Endothelial cell of umbilical vein (primary cell): Measurements from ENCODE around the gene TARP.

Experiments
- BruUV-seq: library from RNA; stranded (reverse); fragments of 400-500 nt; replicated peaks from 2 replicates; lab custom pipeline; 2021; lab: Mats Ljungman, UMichigan
- CTCF ChIA-PET: fragments of 300-600, 350-600 bp; sonication (Branson Sonifier 250); formaldehyde crosslinking; loops from one replicate; lab custom pipeline; 2021; ENCODE audit warnings: antibody characterized with exemption, inconsistent platforms; lab: Charles Lee
- POLR2A ChIA-PET: fragments of 300-600, 350-600 bp; sonication (Branson Sonifier 250); formaldehyde crosslinking; loops from one replicate; lab custom pipeline; 2021; ENCODE audit warnings: antibody characterized with exemption, inconsistent platforms; lab: Charles Lee
- DNase-seq: peaks from one replicate; pipeline ENCODE4 v3.0.0-alpha.2; 2011; ENCODE audit warnings: low read depth, low spot score
- FAIRE-seq: peaks from 2 replicates; lab custom pipeline; 2011; peaks lifted over from hg19 to GRCh38; lab: Jason Lieb, UNC
- H2AFZ ChIP-seq: 2 replicates; pipeline ENCODE4 v1.6.0; 2012; ENCODE audit warnings: low read depth, low read length, control low read depth, inconsistent platforms
- H3K27ac ChIP-seq: 2 replicates; pipeline ENCODE4 v1.5.1; 2011; ENCODE audit warnings: low read depth, mild to moderate bottlenecking, control low read depth, low read length, moderate library complexity; ENCODE audit not compliant: insufficient read depth
- H3K27me3 ChIP-seq, 2 experiments: 2 replicates each; pipeline versions ENCODE4 v1.6.0 to v1.6.1; 2011; ENCODE audit warnings: low read length in 2 of 2, mixed read lengths in 1 of 2; ENCODE audit not compliant: control insufficient read depth in 2 of 2, insufficient read depth in 2 of 2
- H3K36me3 ChIP-seq, 2 experiments: 2 replicates in 1 of 2; 3 replicates in 1 of 2; pipeline ENCODE4 v1.5.1; 2011; ENCODE audit warnings: low read length in 2 of 2, mild to moderate bottlenecking in 1 of 2, moderate library complexity in 1 of 2; ENCODE audit not compliant: control insufficient read depth in 2 of 2, insufficient read depth in 2 of 2; ENCODE audit errors: extremely low read depth in 1 of 2
- H3K4me1 ChIP-seq: 3 replicates; pipeline ENCODE4 v1.5.1; 2011; ENCODE audit warnings: mild to moderate bottlenecking, low read length; ENCODE audit not compliant: control insufficient read depth, insufficient read depth; ENCODE audit errors: extremely low read depth
- H3K4me2 ChIP-seq: 2 replicates; pipeline ENCODE4 v1.6.1; 2011; ENCODE audit warnings: low read length, control low read depth, mixed read lengths; ENCODE audit not compliant: insufficient read depth
- H3K4me3 ChIP-seq, 3 experiments: fragments of 200-600 bp in 1 of 3; sonication (generic), shearing (Covaris generic) in 1 of 3; replicated peaks in 1 of 3; 2 replicates each; pipeline ENCODE4 v1.5.1; 2011 to 2016; ENCODE audit warnings: control low read depth in 3 of 3, low read length in 3 of 3, mild to moderate bottlenecking in 2 of 3, inconsistent platforms in 1 of 3, low read depth in 1 of 3, moderate library complexity in 1 of 3; ENCODE audit not compliant: insufficient read depth in 1 of 3
- H3K79me2 ChIP-seq: 2 replicates; pipeline ENCODE4 v1.6.0; 2012; ENCODE audit warnings: low read length, inconsistent platforms; ENCODE audit not compliant: control insufficient read depth, insufficient read depth
- H3K9ac ChIP-seq: replicated peaks from 2 replicates; pipeline ENCODE3; 2011; ENCODE audit warnings: low read length, control low read depth; ENCODE audit not compliant: insufficient read depth; ENCODE audit errors: extremely low read depth
- H3K9me1 ChIP-seq: replicated peaks from 3 replicates; pipeline ENCODE4 v1.6.0; 2011; ENCODE audit warnings: mild to moderate bottlenecking, low read length; ENCODE audit not compliant: control insufficient read depth, insufficient read depth; ENCODE audit errors: extremely low read depth
- H3K9me3 ChIP-seq: replicated peaks from 2 replicates; pipeline ENCODE4 v1.5.1; 2012; ENCODE audit warnings: low read length, inconsistent platforms; ENCODE audit not compliant: control insufficient read depth, insufficient read depth
- H4K20me1 ChIP-seq: replicated peaks from 2 replicates; pipeline ENCODE3; 2011; ENCODE audit warnings: mild to moderate bottlenecking, low read length; ENCODE audit not compliant: control insufficient read depth, insufficient read depth; ENCODE audit errors: extremely low read depth
- CTCF ChIP-seq, 2 donors: IDR thresholded peaks; 1 replicate in 1 of 2; 2 replicates in 1 of 2; pipeline ENCODE4 v1.5.1; 2011; ENCODE audit warnings: low read length in 2 of 2, mild to moderate bottlenecking in 2 of 2, moderate library complexity in 2 of 2, control low read depth in 1 of 2, inconsistent platforms in 1 of 2, low read depth in 1 of 2; ENCODE audit not compliant: insufficient read depth in 1 of 2; ENCODE audit errors: extremely low read depth in 1 of 2
- EZH2 ChIP-seq: IDR thresholded peaks from 2 replicates; pipeline ENCODE4 v1.6.1; 2012; ENCODE audit warnings: borderline replicate concordance, low read depth, mild to moderate bottlenecking, moderate library complexity, low read length, inconsistent platforms; ENCODE audit not compliant: severe bottlenecking
- FOS ChIP-seq: IDR thresholded peaks from 2 replicates; pipeline ENCODE4 v1.6.1; 2011; ENCODE audit warnings: mild to moderate bottlenecking, low read length, moderate library complexity, borderline replicate concordance; ENCODE audit not compliant: insufficient read depth
- GATA2 ChIP-seq: IDR thresholded peaks from 2 replicates; pipeline ENCODE4 v1.7.0; 2011; ENCODE audit warnings: low read depth, mild to moderate bottlenecking, moderate library complexity, mixed read lengths, low read length; ENCODE audit not compliant: insufficient read length, insufficient read depth
- JUN ChIP-seq: IDR thresholded peaks from 2 replicates; pipeline ENCODE4 v1.6.1; 2011; ENCODE audit warnings: borderline replicate concordance, low read depth; ENCODE audit not compliant: insufficient read length, insufficient read depth
- MAX ChIP-seq: IDR thresholded peaks from 2 replicates; pipeline ENCODE4 v1.6.1; 2011; ENCODE audit not compliant: insufficient read depth, insufficient read length
- MYC ChIP-seq: IDR thresholded peaks from one replicate; pipeline ENCODE4 v1.6.1; 2011; ENCODE audit warnings: mild to moderate bottlenecking, low read depth, low read length
- POLR2A ChIP-seq: IDR thresholded peaks from 2 replicates; pipeline ENCODE4 v1.6.1; 2012; ENCODE audit warnings: low read depth, mild to moderate bottlenecking, control low read depth, low read length
- POLR2AphosphoS5 ChIP-seq: IDR thresholded peaks from 2 replicates; pipeline ENCODE4 v1.6.1; 2012; ENCODE audit warnings: low read depth, mild to moderate bottlenecking, control low read depth, low read length, moderate library complexity; ENCODE audit not compliant: insufficient read depth
- dilution Hi-C: fragments of 300-500 bp; cut with MboI; formaldehyde crosslinking; loops from one replicate; pipeline ENCODE4 v1.15.0; 2019; ENCODE audit warnings: low sequenced_read_pairs; ENCODE audit not compliant: extremely low pct_ligation_motif_present
- intact Hi-C: fragments of 100-400 bp; cut with micrococcal nuclease; formaldehyde crosslinking; loops from one replicate; pipeline ENCODE4 v1.10.0; 2022

TARP gene

GRCh38 chr7:38283809-38284208 is 10.4 kb upstream of the TARP start:
- intact Hi-C loops (no loop called here), dilution Hi-C loops (no loop called here)
- H3K79me2 ChIP-seq = no peaks in the 10 kb centered on the region
- no peak overlapping the region for H3K9ac ChIP-seq
- BruUV-seq = no TSS peak
- ChIA-PET POLR2A (no interaction called here), CTCF (no interaction called here)
- H3K9me3 ChIP-seq = no peaks in the 10 kb centered on the region
- no peak overlapping the region for H3K4me2 ChIP-seq
- no peaks in the 10 kb centered on the region for H3K9me1 ChIP-seq
- no peaks in the 10 kb centered on the region for H4K20me1 ChIP-seq
- TF ChIP-seq POLR2AphosphoS5 = no peak
- no peak for TF ChIP-seq POLR2A
- DNase-seq (no peak), FAIRE-seq (no peak)
- H3K27me3 ChIP-seq = peaks cover 0 to 6% of the 10 kb centered on the region in 2 experiments
- no peak overlapping the region for H3K27ac ChIP-seq
- H3K36me3 ChIP-seq = no peaks in the 10 kb centered on the region
- H3K4me3 ChIP-seq = no peak overlapping the region
- H2AFZ ChIP-seq = no peak overlapping the region
- no peaks in the 10 kb centered on the region for H3K4me1 ChIP-seq

DNA sequence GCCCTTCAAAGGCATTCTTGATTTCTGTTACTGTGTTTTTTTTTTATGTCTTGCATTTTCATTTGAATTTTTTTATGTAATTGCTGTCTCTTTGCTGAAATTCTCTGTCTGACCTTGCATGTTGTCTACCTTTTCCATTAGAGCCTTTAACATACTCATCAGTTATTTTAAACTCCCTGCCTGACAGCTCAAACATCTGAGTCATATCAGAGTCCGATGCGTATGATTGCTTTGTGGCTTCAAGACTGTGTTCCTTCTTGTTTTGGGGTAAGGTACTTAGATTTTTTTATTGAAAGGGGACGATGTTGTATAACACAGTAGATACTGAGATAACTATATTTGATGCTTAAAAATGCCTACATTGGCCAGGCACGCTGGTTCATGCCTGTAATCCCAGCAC is 9.7 kb upstream of the TARP start:
- ChIA-PET POLR2A (no interaction called here), CTCF (no interaction called here)
- Histone ChIP-seq H3K79me2 (no peaks in the 10 kb centered on the region), H3K36me3 (no peaks in the 10 kb centered on the region), H3K9ac (no peak overlapping the region), H2AFZ (no peak overlapping the region), H3K4me1 (no peaks in the 10 kb centered on the region), H3K9me1 (no peaks in the 10 kb centered on the region), H3K27me3 (peaks cover 1 to 6% of the 10 kb centered on the region in 2 experiments), H3K4me3 (no peak overlapping the region), H3K4me2 (no peak overlapping the region), H3K9me3 (no peaks in the 10 kb centered on the region), H3K27ac (no peak overlapping the region), H4K20me1 (no peaks in the 10 kb centered on the region)
- no peak for DNase-seq
- intact Hi-C loops = no loop called here
- FAIRE-seq = no peak
- TF ChIP-seq MYC (no peak), GATA2 (no peak), JUN (no peak), POLR2AphosphoS5 (no peak), MAX (no peak), CTCF (IDR thresholded peaks at IDR 0.05; ENCODE audit: extremely low read depth in 1 of 2, insufficient read depth in 1 of 2, low read depth in 1 of 2, low read length in 2 of 2) (no peak), POLR2A (no peak), FOS (no peak), EZH2 (no peak)
- dilution Hi-C loops = no loop called here
- BruUV-seq = no TSS peak
